Common myeloid progenitor, CD34-positive (primary cell): Measurements from ENCODE around the gene NEK1.
A peak's percentile ranks its signal among the peaks of the same experiment; 100 is the strongest.

Source experiments
- CTCF ChIA-PET: fragments of 350-600 bp; sonication (Branson Sonifier 250); formaldehyde crosslinking; loops from one replicate; lab custom pipeline; 2021; ENCODE audit warnings: antibody characterized with exemption; lab: Charles Lee
- POLR2A ChIA-PET: fragments of 350-600 bp; sonication (Branson Sonifier 250); formaldehyde crosslinking; loops from one replicate; lab custom pipeline; 2021; ENCODE audit warnings: antibody characterized with exemption; lab: Charles Lee
- DNase-seq, 3 donors: peaks; one replicate each; pipeline versions ENCODE4 v3.0.0 to v3.0.0-alpha.2; 2013
- H3K27ac ChIP-seq, 2 experiments: 1 replicate in 1 of 2; 2 replicates in 1 of 2; pipeline ENCODE4 v1.7.0; 2013; ENCODE audit warnings: inconsistent platforms in 2 of 2, low read length in 2 of 2, mild to moderate bottlenecking in 2 of 2, low read depth in 1 of 2, moderate library complexity in 1 of 2; ENCODE audit not compliant: severe bottlenecking in 2 of 2, insufficient read depth in 1 of 2, poor library complexity in 1 of 2
- H3K27me3 ChIP-seq, 5 experiments: replicated peaks in 2 of 5; 1 replicate in 3 of 5; 2 replicates in 2 of 5; pipeline versions ENCODE4 v1.6.1 to v1.7.0; 2013; ENCODE audit warnings: low read length in 4 of 5, mild to moderate bottlenecking in 2 of 5, moderate library complexity in 2 of 5, inconsistent platforms in 1 of 5; ENCODE audit not compliant: insufficient read depth in 5 of 5, control insufficient read depth in 4 of 5
- H3K36me3 ChIP-seq, 4 experiments: 1 replicate in 2 of 4; 2 replicates in 2 of 4; pipeline versions ENCODE4 v1.6.1 to v1.7.0; 2013; ENCODE audit warnings: low read length in 3 of 4, control low read depth in 1 of 4, mild to moderate bottlenecking in 1 of 4; ENCODE audit not compliant: control insufficient read depth in 4 of 4, insufficient read depth in 4 of 4
- H3K4me1 ChIP-seq, 4 experiments: 1 replicate in 3 of 4; 2 replicates in 1 of 4; pipeline versions ENCODE4 v1.6.1 to v1.7.1; 2013; ENCODE audit warnings: low read length in 3 of 4, mild to moderate bottlenecking in 3 of 4, control low read depth in 1 of 4, inconsistent platforms in 1 of 4, moderate library complexity in 1 of 4; ENCODE audit not compliant: control insufficient read depth in 4 of 4, insufficient read depth in 4 of 4; ENCODE audit errors: control extremely low read depth in 1 of 4
- H3K4me3 ChIP-seq, 7 experiments: 1 replicate in 4 of 7; 2 replicates in 3 of 7; pipeline versions ENCODE4 v1.5.1 to v1.7.0; 2013; ENCODE audit warnings: mild to moderate bottlenecking in 7 of 7, low read length in 6 of 7, moderate library complexity in 6 of 7, inconsistent platforms in 2 of 7, low read depth in 2 of 7, control low read depth in 1 of 7; ENCODE audit not compliant: insufficient read depth in 4 of 7, control insufficient read depth in 1 of 7; ENCODE audit errors: extremely low read depth in 1 of 7
- H3K9me3 ChIP-seq, 5 experiments: 1 replicate in 4 of 5; 2 replicates in 1 of 5; pipeline versions ENCODE4 v1.6.1 to v1.7.1; 2013; ENCODE audit warnings: low read length in 4 of 5, mild to moderate bottlenecking in 2 of 5, inconsistent platforms in 1 of 5, low read depth in 1 of 5, moderate library complexity in 1 of 5; ENCODE audit not compliant: control insufficient read depth in 4 of 5, insufficient read depth in 2 of 5; ENCODE audit errors: control extremely low read depth in 1 of 5
- WGBS: methylation state at CpG from one replicate; pipeline ENCODE4 v1.1.5; 2013; ENCODE audit not compliant: insufficient coverage; 5-methylcytosine and 5-hydroxymethylcytosine counted together

Gene NEK1

GRCh38 chr4:169616846-169617245 is 4.5 kb upstream of the NEK1 start:
- Histone ChIP-seq H3K27me3 (no peaks in the 10 kb centered on the region), H3K9me3 (no peaks in the 10 kb centered on the region), H3K4me3 (no peak overlapping the region), H3K36me3 (no peaks in the 10 kb centered on the region), H3K27ac (no peak overlapping the region), H3K4me1 (peaks cover 30 to 43% (median 38%) of the 10 kb centered on the region in 4 experiments)
- ChIA-PET CTCF (interaction anchor here (1.1 to 1.5 kb wide), 3 partner anchors 13 to 106 kb away, joined by 3 to 4 read pairs (median 4); no protein-coding TSS in a partner anchor), POLR2A (no interaction called here)
- no peak for DNase-seq

- H3K36me3 ChIP-seq = no peaks in the 10 kb centered on the region
- no peak overlapping the region for H3K27ac ChIP-seq
- no peak overlapping the region for H3K4me3 ChIP-seq
- H3K4me1 ChIP-seq = peaks cover 18 to 41% (median 33%) of the 10 kb centered on the region in 4 experiments
- ChIA-PET CTCF (interaction anchor here (1.0 to 1.3 kb wide), 3 partner anchors 11 to 43 kb away, joined by 3 to 4 read pairs (median 3); no protein-coding TSS in a partner anchor), POLR2A (no interaction called here)
- no peaks in the 10 kb centered on the region for H3K9me3 ChIP-seq
- DNase-seq = no peak
- 95% methylated on average over 4 of the region's 4 CpGs for WGBS
- H3K27me3 ChIP-seq = no peaks in the 10 kb centered on the region
These were observed 3.2 kb upstream of the NEK1 start for GRCh38 chr4:169615467-169616106.

DNA sequence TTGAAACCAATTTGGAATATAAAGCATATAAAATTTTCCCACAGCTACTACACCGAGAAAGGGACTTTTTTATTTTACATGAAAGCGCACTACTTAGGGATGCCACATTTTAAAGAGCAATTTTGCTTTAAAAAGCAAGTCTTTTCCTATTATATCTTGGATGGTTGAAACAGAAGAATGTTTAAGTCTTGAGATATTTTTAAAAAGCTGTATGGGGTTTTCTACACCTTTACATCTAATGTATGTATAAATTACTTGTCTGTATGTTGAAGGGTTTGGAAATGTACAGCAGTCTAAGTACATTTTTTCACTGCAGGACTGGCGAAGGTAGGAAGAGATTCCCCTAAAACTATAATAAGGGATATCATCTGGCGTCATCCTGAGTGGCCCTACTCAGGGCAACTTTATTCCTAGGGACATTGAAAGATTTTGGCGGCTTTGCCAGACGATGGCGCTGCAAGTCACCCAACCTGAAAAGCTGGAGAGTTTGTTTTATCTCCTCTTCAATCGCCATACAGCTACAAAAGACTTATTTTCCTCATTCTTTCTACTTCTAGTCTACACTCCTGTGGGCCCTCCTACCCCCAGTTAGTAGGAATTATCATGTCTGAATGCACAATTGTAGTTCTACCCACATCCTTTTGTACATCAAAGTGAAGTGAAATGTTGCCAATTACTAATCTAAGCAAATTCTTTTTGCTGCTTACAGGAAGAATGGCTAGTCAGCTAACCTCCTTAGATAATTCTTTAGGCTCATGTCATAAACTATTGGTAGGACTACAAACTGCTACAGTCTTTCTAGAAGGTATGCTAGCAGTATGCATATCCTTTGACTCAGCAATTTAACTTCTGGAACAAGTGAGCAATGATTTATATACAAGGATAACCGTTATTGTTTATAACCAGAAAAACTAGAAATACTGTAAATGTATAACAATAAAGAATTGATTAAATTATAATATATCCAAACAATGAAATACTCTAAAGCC is 782 bp upstream of the NEK1 start:
- peak overlapping the region in 1 of 2 experiments; percentile 97 for H3K27ac ChIP-seq
- peaks cover 3 to 28% (median 18%) of the 10 kb centered on the region in 4 experiments for H3K4me1 ChIP-seq
- peak; percentile 78 to 79 (median 79) for DNase-seq
- H3K9me3 ChIP-seq = no peaks in the 10 kb centered on the region
- ChIA-PET POLR2A (no interaction called here), CTCF (interaction anchor here (0.6 to 2.6 kb wide), 26 partner anchors 8 to 596 kb away, joined by 3 to 16 read pairs (median 4); partner anchors contain the start of genes HPF1 and MFAP3L)
- H3K36me3 ChIP-seq = peaks cover 0 to 2% (median 0%) of the 10 kb centered on the region in 4 experiments
- peak overlapping the region in 6 of 7 experiments; percentile 91 to 99 (median 95) for H3K4me3 ChIP-seq
- H3K27me3 ChIP-seq = no peaks in the 10 kb centered on the region
- 0% methylated on average over 6 of the region's 9 CpGs for WGBS

DNA sequence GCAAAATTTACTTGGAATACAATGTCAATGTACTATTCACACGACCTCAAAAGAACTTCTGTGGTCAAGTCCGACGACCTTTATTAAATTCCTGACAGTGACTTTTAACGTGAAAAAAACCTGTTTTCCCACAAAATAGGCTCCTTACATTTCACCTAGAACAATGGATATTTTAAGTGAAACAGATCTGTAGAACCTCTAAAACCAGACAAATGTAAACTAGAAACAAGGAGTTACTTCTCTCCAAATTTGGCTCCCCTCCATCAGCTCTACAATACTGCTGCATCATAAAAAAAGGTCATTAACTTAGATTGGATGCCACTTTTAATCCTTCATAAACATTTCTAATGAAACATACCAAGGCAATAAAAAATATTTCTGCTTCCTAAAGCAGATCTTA is 1.2 kb downstream of the NEK1 start:
- peaks cover 0 to 24% (median 14%) of the 10 kb centered on the region in 4 experiments for H3K4me1 ChIP-seq
- WGBS = 80% methylated on average over 3 of the region's 4 CpGs
- H3K27me3 ChIP-seq = no peaks in the 10 kb centered on the region
- H3K36me3 ChIP-seq = peaks cover 0 to 3% (median under 1%) of the 10 kb centered on the region in 4 experiments
- no peaks in the 10 kb centered on the region for H3K9me3 ChIP-seq
- DNase-seq = peak in 1 of 3 donors; percentile 19
- peak overlapping the region in 1 of 2 experiments; percentile 97 for H3K27ac ChIP-seq
- ChIA-PET CTCF (interaction anchor here (1.0 to 2.6 kb wide), 2 partner anchors 11 to 199 kb away, joined by 3 to 16 read pairs; no protein-coding TSS in a partner anchor), POLR2A (no interaction called here)
- peak overlapping the region in 3 of 7 experiments; percentile 91 to 96 (median 94) for H3K4me3 ChIP-seq

DNA sequence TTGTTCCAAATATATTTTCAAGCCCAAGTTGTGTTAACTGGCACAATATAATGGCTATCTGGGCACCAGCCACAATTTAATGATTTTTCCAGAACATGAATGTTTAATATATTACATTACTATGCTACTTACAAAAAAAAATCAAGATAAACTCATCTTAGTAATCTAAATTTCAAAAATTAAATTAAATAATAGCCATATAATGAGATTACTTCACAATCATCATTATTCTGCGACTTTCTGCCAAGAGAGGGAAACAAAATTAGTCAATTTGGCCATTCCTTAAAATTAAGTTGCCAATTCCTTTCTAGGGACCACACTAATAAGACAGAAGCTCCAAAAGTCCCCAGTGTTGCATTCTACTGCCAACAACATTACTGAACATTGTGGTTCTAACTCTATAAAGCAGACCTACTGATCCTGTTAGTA is 7.5 kb downstream of the NEK1 start:
- Histone ChIP-seq H3K4me3 (no peak overlapping the region), H3K27ac (peak overlapping the region; percentile 46 to 84), H3K36me3 (peaks cover 3 to 4% (median 3%) of the 10 kb centered on the region in 4 experiments), H3K4me1 (peaks cover 7 to 15% (median 10%) of the 10 kb centered on the region in 4 experiments), H3K27me3 (no peaks in the 10 kb centered on the region), H3K9me3 (no peaks in the 10 kb centered on the region)
- POLR2A ChIA-PET = no interaction called here
- 83% methylated on average over 1 of the region's 1 CpG for WGBS
- CTCF ChIA-PET = interaction anchor here (1.7 kb wide), 1 partner anchor 14 kb away, joined by 5 read pairs; no protein-coding TSS in a partner anchor
- DNase-seq = peak in 2 of 3 donors; percentile 14 to 32

- CTCF ChIA-PET = interaction anchor here (1.3 to 1.4 kb wide), 2 partner anchors 12 to 171 kb away, joined by 3 read pairs; no protein-coding TSS in a partner anchor
- WGBS = no CpG with 5 or more reads among the region's 1 CpG
- peak overlapping the region; percentile 46 to 84 for H3K27ac ChIP-seq
These were observed 8.1 kb downstream of the NEK1 start for GRCh38 chr4:169604131-169604900.

More at GRCh38 chr4:169604131-169604900, 8.1 kb downstream of the NEK1 start:
- no peaks in the 10 kb centered on the region for H3K9me3 ChIP-seq
- H3K4me3 ChIP-seq = no peak overlapping the region
- POLR2A ChIA-PET = no interaction called here
- peak; percentile 72 to 92 (median 84) for DNase-seq
- H3K4me1 ChIP-seq = peaks cover 7 to 15% (median 10%) of the 10 kb centered on the region in 4 experiments
- peaks cover 3 to 6% (median 4%) of the 10 kb centered on the region in 4 experiments for H3K36me3 ChIP-seq
- no peaks in the 10 kb centered on the region for H3K27me3 ChIP-seq
